Fibroblast of villous mesenchyme (primary cell): ENCODE data around the gene SEMA5B. TPM values are rescaled to one million over a fixed set of nuclear protein-coding genes. Genes with fewer than 3 reads are reported as not detected.

ENCODE experiments used
- DNase-seq: peaks from one replicate; pipeline ENCODE4 v3.0.0-alpha.2; 2010; ENCODE audit warnings: low read depth
- H3K4me3 ChIP-seq: 2 replicates; pipeline ENCODE4 v1.5.1; 2011; ENCODE audit warnings: low read depth, mild to moderate bottlenecking, low read length
- total RNA-seq: library from RNA; depleted of rRNA; stranded (reverse); fragments of >200 nt; gene quantifications from 2 replicates; pipeline ENCODE4 v1.2.3, GENCODE V29; 2012
- TF ChIP-seq, protein P1 (sequence below): IDR thresholded peaks from 2 replicates; pipeline ENCODE4 v1.5.1; 2012; ENCODE audit warnings: low read depth, mild to moderate bottlenecking, low read length; ENCODE audit not compliant: insufficient read depth

The SEMA5B gene
- total RNA-seq, 1 donor, result not detected

- TF ChIP-seq, protein P1, sequence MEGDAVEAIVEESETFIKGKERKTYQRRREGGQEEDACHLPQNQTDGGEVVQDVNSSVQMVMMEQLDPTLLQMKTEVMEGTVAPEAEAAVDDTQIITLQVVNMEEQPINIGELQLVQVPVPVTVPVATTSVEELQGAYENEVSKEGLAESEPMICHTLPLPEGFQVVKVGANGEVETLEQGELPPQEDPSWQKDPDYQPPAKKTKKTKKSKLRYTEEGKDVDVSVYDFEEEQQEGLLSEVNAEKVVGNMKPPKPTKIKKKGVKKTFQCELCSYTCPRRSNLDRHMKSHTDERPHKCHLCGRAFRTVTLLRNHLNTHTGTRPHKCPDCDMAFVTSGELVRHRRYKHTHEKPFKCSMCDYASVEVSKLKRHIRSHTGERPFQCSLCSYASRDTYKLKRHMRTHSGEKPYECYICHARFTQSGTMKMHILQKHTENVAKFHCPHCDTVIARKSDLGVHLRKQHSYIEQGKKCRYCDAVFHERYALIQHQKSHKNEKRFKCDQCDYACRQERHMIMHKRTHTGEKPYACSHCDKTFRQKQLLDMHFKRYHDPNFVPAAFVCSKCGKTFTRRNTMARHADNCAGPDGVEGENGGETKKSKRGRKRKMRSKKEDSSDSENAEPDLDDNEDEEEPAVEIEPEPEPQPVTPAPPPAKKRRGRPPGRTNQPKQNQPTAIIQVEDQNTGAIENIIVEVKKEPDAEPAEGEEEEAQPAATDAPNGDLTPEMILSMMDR, result no peak
- no peak overlapping the region for H3K4me3 ChIP-seq
- DNase-seq, result no peak
Observed at GRCh38 chr3:123038751-123039150, 11.2 kb upstream of the SEMA5B start.

- no peak overlapping the region for H3K4me3 ChIP-seq
- TF ChIP-seq, protein P1, result no peak
- no peak for DNase-seq
Observed at GRCh38 chr3:123037015-123037375, 9.4 kb upstream of the SEMA5B start.

DNA sequence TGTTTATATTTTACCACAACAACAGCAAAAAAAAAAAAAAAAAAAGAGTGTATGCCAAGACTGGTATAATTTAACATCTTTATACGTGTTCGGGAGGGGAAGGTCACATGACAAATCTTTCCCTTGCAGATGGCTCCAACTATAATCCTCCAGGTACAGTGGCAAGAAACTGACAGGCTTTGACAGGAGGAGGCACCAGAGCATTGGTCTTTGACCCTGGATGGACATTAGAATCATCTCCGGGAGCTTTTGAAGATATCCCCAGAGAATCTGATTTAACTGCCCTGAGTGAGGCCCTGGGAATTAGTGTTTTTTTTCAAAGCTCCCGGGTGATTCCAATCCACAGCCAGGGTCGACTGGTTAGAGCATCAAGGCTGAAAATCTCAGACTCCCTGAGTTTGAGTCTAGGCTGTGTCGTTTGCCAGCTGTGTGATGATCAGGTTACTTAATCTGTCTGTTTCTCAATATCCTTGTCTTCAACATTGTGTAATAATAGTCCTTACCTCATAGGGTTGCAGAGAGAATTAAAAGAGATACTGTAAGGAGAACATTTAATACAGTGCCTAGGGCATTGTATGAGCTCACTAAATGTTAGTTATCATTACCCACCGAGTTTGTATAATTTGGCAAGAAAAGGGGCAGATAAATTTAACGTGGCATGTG, 8.9 kb upstream of the SEMA5B start:
- TF ChIP-seq, protein P1, result no peak
- DNase-seq, result peak; percentile 82
- H3K4me3 ChIP-seq, result no peak overlapping the region

- TF ChIP-seq, protein P1, result no peak
- H3K4me3 ChIP-seq, result no peak overlapping the region
- DNase-seq, result no peak
Observed at GRCh38 chr3:123034996-123035395, 7.4 kb upstream of the SEMA5B start.

- no peak overlapping the region for H3K4me3 ChIP-seq
- TF ChIP-seq, protein P1, result no peak
- DNase-seq, result no peak
Observed at GRCh38 chr3:123034120-123034519, 6.6 kb upstream of the SEMA5B start.

- no peak for DNase-seq
- TF ChIP-seq, protein P1, result no peak
- H3K4me3 ChIP-seq, result no peak overlapping the region
Observed at GRCh38 chr3:123032057-123032456, 4.5 kb upstream of the SEMA5B start.

GRCh38 chr3:123031051-123031450, 3.5 kb upstream of the SEMA5B start:
- no peak for DNase-seq
- TF ChIP-seq, protein P1, result no peak
- H3K4me3 ChIP-seq, result no peak overlapping the region
